Measurements from ENCODE around the gene GNAO1. TPM values are rescaled to one million over a fixed set of nuclear protein-coding genes. Genes with fewer than 3 reads are reported as not detected.
A peak's percentile ranks its signal among the peaks of the same experiment; 100 is the strongest.

The GNAO1 gene
- polyA plus RNA-seq, 1 of the 3 experiments (the other 2 are of a cell fraction) = 0.30 TPM

DNA sequence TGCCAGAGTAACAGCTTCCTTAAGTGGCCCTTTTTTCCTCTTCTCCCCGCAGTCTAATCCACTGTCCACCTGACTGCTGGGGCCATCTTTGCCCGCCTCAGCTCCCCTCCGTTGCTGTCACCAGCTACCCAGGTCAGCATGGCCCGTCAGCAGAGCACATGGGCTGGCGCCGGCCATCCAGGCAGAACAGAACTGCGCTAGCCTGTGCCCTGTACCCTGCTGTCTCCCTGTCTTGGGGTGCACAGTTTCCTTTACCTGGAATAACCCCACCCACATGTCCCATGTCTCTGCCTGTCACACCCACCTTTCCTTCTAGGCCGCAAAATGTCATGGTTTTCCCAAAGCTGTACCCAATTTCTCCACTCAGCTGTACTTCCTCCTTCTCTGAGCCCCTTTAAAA, 55.7 kb downstream of the GNAO1 start:
- H3K9me3 ChIP-seq = no peaks in the 10 kb centered on the region
- ChIA-PET POLR2A (interaction anchor here (1.1 to 1.6 kb wide), 2 partner anchors 53 to 56 kb away, joined by 4 read pairs; no protein-coding TSS in a partner anchor), CTCF (interaction anchor here (0.7 to 2.7 kb wide), 8 partner anchors 12 to 331 kb away, joined by 3 to 12 read pairs (median 4); no protein-coding TSS in a partner anchor)
- no peak for DNase-seq
- no peaks in the 10 kb centered on the region for H3K9me2 ChIP-seq
- no peak overlapping the region for H3K4me2 ChIP-seq
- TF ChIP-seq MXI1 (IDR thresholded peaks at IDR 0.05; ENCODE audit: low read depth, low read length) (no peak), TAF1 (IDR thresholded peaks at IDR 0.05; ENCODE audit: borderline replicate concordance, low read depth, low read length) (no peak), MEF2A (IDR thresholded peaks at IDR 0.05; ENCODE audit: borderline replicate concordance, low read depth) (no peak)
- TF ChIP-seq, protein P1, sequence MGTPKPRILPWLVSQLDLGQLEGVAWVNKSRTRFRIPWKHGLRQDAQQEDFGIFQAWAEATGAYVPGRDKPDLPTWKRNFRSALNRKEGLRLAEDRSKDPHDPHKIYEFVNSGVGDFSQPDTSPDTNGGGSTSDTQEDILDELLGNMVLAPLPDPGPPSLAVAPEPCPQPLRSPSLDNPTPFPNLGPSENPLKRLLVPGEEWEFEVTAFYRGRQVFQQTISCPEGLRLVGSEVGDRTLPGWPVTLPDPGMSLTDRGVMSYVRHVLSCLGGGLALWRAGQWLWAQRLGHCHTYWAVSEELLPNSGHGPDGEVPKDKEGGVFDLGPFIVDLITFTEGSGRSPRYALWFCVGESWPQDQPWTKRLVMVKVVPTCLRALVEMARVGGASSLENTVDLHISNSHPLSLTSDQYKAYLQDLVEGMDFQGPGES (IDR thresholded peaks at IDR 0.05; ENCODE audit: low read depth, low read length) = no peak
- peaks cover 0 to 39% of the 10 kb centered on the region in 2 experiments; a peak in 1 of 4 replicates for H3K4me1 ChIP-seq (ENCODE audit: control insufficient read depth in 1 of 2, insufficient read depth in 2 of 2, low read depth in 1 of 2, low read length in 1 of 2)
- no peaks in the 10 kb centered on the region for H3K36me3 ChIP-seq (replicated peaks in 1 of 2; ENCODE audit: control insufficient read depth in 1 of 2, insufficient read depth in 2 of 2, low read length in 1 of 2)
- no peak overlapping the region for H2AFZ ChIP-seq (ENCODE audit: low read depth)
- 74% methylated on average over 8 of the region's 8 CpGs for WGBS (ENCODE audit: low lambda C conversion rate)
- no peaks in the 10 kb centered on the region for H3F3A ChIP-seq (replicated peaks; ENCODE audit: insufficient read depth)
- H3K79me2 ChIP-seq (ENCODE audit: insufficient read depth) = no peaks in the 10 kb centered on the region
- H3K9ac ChIP-seq = no peak overlapping the region
- H3K27me3 ChIP-seq (ENCODE audit: insufficient read depth) = no peaks in the 10 kb centered on the region
- peak overlapping the region in 1 of 2 experiments; percentile 92; a peak in 2 of 4 replicates for H3K27ac ChIP-seq (ENCODE audit: low read depth in 2 of 2, low read length in 1 of 2)
- no peaks in the 10 kb centered on the region for H4K20me1 ChIP-seq (ENCODE audit: insufficient read depth)
- no peak overlapping the region for H3K4me3 ChIP-seq (ENCODE audit: low read depth in 2 of 2, low read length in 1 of 2)

DNA sequence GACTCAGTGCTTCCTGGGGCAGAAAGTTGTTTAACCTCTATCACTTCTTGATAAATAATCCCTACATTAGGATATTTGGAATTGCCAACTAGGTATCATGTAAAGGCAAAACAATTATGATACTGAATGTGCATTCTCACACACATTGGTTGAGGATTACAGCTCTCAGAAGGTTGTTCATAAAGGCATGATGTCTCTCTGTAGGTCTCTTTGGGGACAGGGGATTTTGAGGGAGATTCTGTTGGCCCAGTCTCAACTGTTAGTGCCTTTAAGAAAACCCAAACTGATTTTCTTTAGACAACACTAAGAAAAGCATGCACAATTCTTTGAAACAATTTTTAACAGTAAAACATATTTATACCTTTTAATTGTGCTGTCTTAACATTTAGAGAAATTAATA, 56.5 kb downstream of the GNAO1 start:
- ChIA-PET CTCF (interaction anchor here (0.9 to 2.5 kb wide), 4 partner anchors 11 to 108 kb away, joined by 3 to 12 read pairs (median 3); no protein-coding TSS in a partner anchor), POLR2A (no interaction called here)
- Histone ChIP-seq H3K27ac (ENCODE audit: low read depth in 2 of 2, low read length in 1 of 2) (no peak overlapping the region; a peak in 1 of 4 replicates), H3F3A (replicated peaks; ENCODE audit: insufficient read depth) (no peaks in the 10 kb centered on the region), H3K4me1 (ENCODE audit: control insufficient read depth in 1 of 2, insufficient read depth in 2 of 2, low read depth in 1 of 2, low read length in 1 of 2) (peaks cover 0 to 46% of the 10 kb centered on the region in 2 experiments; a peak in 1 of 4 replicates), H3K36me3 (replicated peaks in 1 of 2; ENCODE audit: control insufficient read depth in 1 of 2, insufficient read depth in 2 of 2, low read length in 1 of 2) (no peaks in the 10 kb centered on the region), H3K79me2 (ENCODE audit: insufficient read depth) (no peaks in the 10 kb centered on the region), H4K20me1 (ENCODE audit: insufficient read depth) (no peaks in the 10 kb centered on the region), H3K9me2 (no peaks in the 10 kb centered on the region), H3K4me3 (ENCODE audit: low read depth in 2 of 2, low read length in 1 of 2) (no peak overlapping the region), H2AFZ (ENCODE audit: low read depth) (no peak overlapping the region), H3K27me3 (ENCODE audit: insufficient read depth) (no peaks in the 10 kb centered on the region), H3K9ac (no peak overlapping the region), H3K4me2 (no peak overlapping the region), H3K9me3 (no peaks in the 10 kb centered on the region)
- TF ChIP-seq SIN3A (IDR thresholded peaks at IDR 0.05; ENCODE audit: borderline replicate concordance, low read depth, low read length) (no peak), RCOR1 (IDR thresholded peaks at IDR 0.05; ENCODE audit: low read length) (no peak)
- no peak for DNase-seq

DNA sequence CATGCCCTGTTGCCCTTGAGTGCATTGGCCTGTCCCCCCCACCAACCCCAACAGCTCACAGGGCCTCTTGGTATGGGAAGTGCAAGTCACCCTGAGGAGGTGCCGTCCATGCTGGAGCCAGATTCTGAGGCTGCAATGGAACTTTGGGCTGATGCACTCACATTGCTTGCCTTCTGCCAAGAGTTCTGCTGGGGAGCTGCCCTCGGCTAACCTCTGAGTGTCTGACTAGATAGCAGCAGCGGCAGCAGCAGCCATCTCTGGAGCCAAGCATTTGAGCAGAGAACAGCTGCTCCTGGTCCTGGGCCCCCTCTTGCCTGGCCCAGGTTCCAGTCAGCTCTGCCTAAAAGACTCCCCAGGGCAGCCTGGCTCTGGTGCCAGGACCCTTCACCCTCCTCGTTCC, 61.5 kb downstream of the GNAO1 start:
- no peaks in the 10 kb centered on the region for H3K9me2 ChIP-seq
- H3K4me2 ChIP-seq = no peak overlapping the region
- DNase-seq = no peak
- H3K4me3 ChIP-seq (ENCODE audit: low read depth in 2 of 2, low read length in 1 of 2) = no peak overlapping the region
- H2AFZ ChIP-seq (ENCODE audit: low read depth) = no peak overlapping the region
- 0 out of 2 replicates have a peak, but pooled peaks cover 3% of the 10 kb centered on the region for H3K27me3 ChIP-seq (ENCODE audit: insufficient read depth)
- WGBS (ENCODE audit: low lambda C conversion rate) = 43% methylated on average over 4 of the region's 4 CpGs
- no peaks in the 10 kb centered on the region for H3K79me2 ChIP-seq (ENCODE audit: insufficient read depth)
- no peaks in the 10 kb centered on the region for H3F3A ChIP-seq (replicated peaks; ENCODE audit: insufficient read depth)
- no peaks in the 10 kb centered on the region for H3K9me3 ChIP-seq
- H4K20me1 ChIP-seq (ENCODE audit: insufficient read depth) = no peaks in the 10 kb centered on the region
- H3K9ac ChIP-seq = no peak overlapping the region
- ChIA-PET CTCF (interaction anchor here (1.3 to 3.3 kb wide), 4 partner anchors 8 to 103 kb away, joined by 4 to 17 read pairs (median 8); no protein-coding TSS in a partner anchor), POLR2A (interaction anchor here (1.1 kb wide), 1 partner anchor 11 kb away, joined by 3 read pairs; no protein-coding TSS in a partner anchor)
- H3K36me3 ChIP-seq (replicated peaks in 1 of 2; ENCODE audit: control insufficient read depth in 1 of 2, insufficient read depth in 2 of 2, low read length in 1 of 2) = no peaks in the 10 kb centered on the region
- no peak for TF ChIP-seq FOXJ3 (CRISPR knock-in tag; IDR thresholded peaks at IDR 0.05)
- peaks cover 0 to 42% of the 10 kb centered on the region in 2 experiments; a peak in 2 of 4 replicates for H3K4me1 ChIP-seq (ENCODE audit: control insufficient read depth in 1 of 2, insufficient read depth in 2 of 2, low read depth in 1 of 2, low read length in 1 of 2)
- H3K27ac ChIP-seq (ENCODE audit: low read depth in 2 of 2, low read length in 1 of 2) = peak overlapping the region in 1 of 2 experiments; percentile 79; a peak in 1 of 4 replicates
